Fibroblast of mammary gland (primary cell): ENCODE measurements around the gene BCL11A.

Experiments
- DNase-seq: peaks from one replicate; pipeline ENCODE4 v3.0.0-alpha.2; 2010; ENCODE audit warnings: low read depth
- H3K4me3 ChIP-seq: 2 replicates; pipeline ENCODE4 v1.5.1; 2011; ENCODE audit warnings: low read depth, mild to moderate bottlenecking, low read length, moderate library complexity; ENCODE audit not compliant: control insufficient read depth
- CTCF ChIP-seq: conservative IDR thresholded peaks from 2 replicates; pipeline ENCODE4 v1.5.1; 2011; ENCODE audit warnings: low read depth, low read length, inconsistent platforms; ENCODE audit not compliant: control insufficient read depth, insufficient read depth

The BCL11A gene

GRCh38 chr2:60410456-60411146 lies 142.9 kb downstream of the BCL11A start:
- no peak overlapping the region for H3K4me3 ChIP-seq
- no peak for DNase-seq
- TF ChIP-seq CTCF, result no peak

- DNase-seq, result no peak
- no peak for TF ChIP-seq CTCF
- no peak overlapping the region for H3K4me3 ChIP-seq
Observed at GRCh38 chr2:60409531-60409871, 144.0 kb downstream of the BCL11A start.

- DNase-seq, result no peak
- no peak for TF ChIP-seq CTCF
- no peak overlapping the region for H3K4me3 ChIP-seq
Observed at GRCh38 chr2:60408811-60409530, 144.5 kb downstream of the BCL11A start.

GRCh38 chr2:60408207-60408606 lies 145.2 kb downstream of the BCL11A start:
- no peak overlapping the region for H3K4me3 ChIP-seq
- no peak for DNase-seq
- TF ChIP-seq CTCF, result no peak

GRCh38 chr2:60407398-60407797 lies 146.1 kb downstream of the BCL11A start:
- no peak for DNase-seq
- no peak overlapping the region for H3K4me3 ChIP-seq
- TF ChIP-seq CTCF, result no peak

GRCh38 chr2:60406192-60406591 lies 147.3 kb downstream of the BCL11A start:
- no peak for TF ChIP-seq CTCF
- DNase-seq, result no peak
- H3K4me3 ChIP-seq, result no peak overlapping the region
